HK-2 (cell line): ENCODE data around the gene CDC42EP5.
"Not testable (repeated sequence)": the region's sequence is repeated elsewhere in the genome, so short reads cannot be mapped to it uniquely, and the experiment has no call there.

Experiments used
- DNase-seq: peaks from one replicate; pipeline ENCODE4 v3.0.0-alpha.2; 2018; ENCODE audit not compliant: unreplicated experiment

Gene CDC42EP5

DNA sequence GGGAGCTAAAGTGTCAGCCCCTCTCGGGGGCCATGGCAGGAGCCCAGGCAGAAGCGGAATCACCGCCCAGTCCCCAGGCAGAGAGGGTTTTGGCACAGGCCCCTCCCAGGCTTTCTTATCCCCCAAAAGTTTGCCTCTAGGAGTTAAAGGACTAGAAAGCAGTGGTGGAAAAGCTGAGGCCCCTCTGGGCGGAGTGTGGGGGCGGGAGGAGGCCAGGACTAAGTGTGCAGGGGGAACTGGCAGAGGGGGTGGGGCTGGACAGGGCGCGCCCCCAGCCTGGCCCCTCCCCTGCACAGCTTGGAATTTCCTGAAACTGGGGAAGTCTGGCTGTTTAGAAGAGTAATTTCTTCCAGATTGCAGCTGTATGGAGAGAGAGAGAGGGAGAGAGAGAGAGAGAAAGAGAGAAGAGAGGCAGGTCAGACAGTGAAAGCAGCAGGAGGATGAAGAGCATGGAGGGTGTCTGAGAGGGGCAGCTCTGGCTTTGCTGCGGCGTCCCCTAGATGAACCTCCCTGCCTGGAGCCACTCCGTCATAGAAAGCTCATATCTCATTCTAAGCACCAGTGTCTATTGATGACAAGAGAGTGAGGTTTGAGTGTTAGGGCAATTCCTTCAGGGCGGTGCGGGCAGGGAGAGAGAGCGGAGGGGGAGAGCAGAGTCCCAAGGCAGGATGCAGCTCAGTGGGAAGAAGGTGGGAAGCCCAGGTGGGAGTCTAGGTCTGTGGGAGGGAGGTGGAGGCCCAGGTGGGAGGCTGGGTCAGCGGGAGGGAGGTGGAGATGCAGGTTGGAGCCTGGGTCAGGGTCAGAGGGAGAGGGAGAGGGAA lies at the start of gene CDC42EP5:
CDC42EP5 (minus strand) TSS at position 226 of the 821 bp plus-strand sequence. CDS start 7,749 bp downstream, outside the sequence.
- peak; percentile 59 for DNase-seq

GRCh38 chr19:54521860-54522513 lies 48.9 kb upstream of the CDC42EP5 start:
- DNase-seq = no peak

DNA sequence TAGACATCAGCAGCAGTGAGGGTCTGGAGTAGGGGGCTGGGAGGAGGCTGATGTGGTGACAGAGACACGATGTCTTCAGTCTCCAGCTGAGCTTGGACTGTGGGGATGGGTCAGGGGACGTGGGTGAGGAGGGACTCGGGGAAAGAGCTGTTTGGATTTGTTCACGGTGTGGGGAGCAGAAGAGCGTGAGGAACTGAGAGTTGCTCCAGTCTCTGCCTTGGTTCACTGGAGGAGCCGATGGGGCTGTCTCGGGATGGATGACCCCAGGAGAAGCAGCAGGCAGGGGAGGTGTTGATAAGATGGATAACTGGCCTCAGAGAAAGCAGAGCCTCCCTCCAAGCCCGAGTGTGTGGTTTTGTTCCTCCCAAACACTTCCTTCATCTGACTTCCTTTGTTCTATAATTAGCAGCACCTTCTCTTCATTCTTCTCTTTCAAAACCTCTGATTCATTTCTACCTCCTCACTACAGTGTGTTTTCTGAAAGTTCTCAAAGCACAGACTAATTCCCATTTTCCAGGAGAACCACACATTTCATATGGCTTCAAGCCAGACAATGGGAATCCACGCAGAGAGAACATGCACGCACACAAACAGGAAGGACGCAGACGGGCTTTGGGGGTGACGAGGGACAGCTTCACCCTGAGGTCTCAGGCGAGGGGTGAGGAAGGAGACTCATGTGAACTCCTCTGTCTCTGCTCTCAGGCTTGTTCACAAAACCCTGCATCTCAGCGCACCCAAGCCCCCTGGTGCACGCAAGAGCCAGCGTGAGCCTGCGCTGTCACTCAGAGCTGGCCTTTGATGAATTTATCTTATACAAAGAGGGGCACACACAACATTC lies 48.1 kb upstream of the CDC42EP5 start:
- DNase-seq = no peak

DNA sequence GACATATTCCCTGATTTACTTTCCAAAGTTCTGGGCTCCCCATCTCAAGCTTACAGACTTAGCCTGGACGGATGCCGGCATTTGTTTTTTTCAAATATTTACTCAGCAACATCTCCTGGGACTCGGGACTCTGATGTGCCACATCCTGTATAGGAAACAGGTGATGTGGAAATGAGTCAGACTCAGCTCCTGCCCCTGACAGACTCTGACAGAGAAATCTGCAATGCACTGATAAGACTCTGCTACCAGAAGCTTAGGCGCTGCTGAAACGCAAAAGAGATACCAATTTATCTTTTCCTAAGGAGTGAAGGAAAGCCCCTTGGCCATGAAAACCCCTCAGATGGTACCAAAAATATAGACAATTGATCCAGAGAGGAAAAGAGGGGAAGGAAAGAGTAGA lies 45.7 kb upstream of the CDC42EP5 start:
- DNase-seq = no peak

GRCh38 chr19:54517483-54517882 lies 44.4 kb upstream of the CDC42EP5 start:
- DNase-seq = peak; percentile 79

DNA sequence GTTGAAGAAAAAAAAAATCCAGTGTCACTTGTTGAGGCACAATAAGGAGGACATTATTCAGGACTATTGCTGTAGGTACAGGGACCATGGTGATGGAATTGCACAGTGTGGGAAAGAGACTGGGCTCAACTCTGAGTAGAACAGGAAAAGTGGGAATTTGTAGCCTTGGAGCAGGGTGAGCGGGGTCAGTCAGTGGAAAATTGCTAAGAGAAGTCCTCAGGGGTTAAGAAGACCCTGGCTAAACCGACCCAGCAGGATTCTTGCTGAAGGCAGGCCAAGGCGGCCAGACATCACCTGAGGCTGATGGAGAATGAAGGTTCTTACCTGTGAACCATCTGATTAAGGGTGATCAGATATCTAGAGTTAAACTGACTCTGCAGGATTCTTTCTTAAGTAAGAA lies 42.1 kb upstream of the CDC42EP5 start:
- no peak for DNase-seq

- DNase-seq = not testable (repeated sequence)
Measured at GRCh38 chr19:54509200-54509940, 36.3 kb upstream of the CDC42EP5 start.

GRCh38 chr19:54508487-54508886 lies 35.4 kb upstream of the CDC42EP5 start:
- DNase-seq = not testable (repeated sequence)

DNA sequence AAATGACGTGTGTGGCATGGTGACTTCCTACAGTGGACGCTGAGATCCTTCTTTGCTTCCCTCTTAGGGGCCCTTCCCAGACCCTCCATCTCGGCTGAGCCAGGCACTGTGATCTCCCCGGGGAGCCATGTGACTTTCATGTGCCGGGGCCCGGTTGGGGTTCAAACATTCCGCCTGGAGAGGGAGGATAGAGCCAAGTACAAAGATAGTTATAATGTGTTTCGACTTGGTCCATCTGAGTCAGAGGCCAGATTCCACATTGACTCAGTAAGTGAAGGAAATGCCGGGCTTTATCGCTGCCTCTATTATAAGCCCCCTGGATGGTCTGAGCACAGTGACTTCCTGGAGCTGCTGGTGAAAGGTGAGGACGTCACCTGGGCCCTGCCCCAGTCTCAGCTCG lies 34.7 kb upstream of the CDC42EP5 start:
- DNase-seq = no peak

DNA sequence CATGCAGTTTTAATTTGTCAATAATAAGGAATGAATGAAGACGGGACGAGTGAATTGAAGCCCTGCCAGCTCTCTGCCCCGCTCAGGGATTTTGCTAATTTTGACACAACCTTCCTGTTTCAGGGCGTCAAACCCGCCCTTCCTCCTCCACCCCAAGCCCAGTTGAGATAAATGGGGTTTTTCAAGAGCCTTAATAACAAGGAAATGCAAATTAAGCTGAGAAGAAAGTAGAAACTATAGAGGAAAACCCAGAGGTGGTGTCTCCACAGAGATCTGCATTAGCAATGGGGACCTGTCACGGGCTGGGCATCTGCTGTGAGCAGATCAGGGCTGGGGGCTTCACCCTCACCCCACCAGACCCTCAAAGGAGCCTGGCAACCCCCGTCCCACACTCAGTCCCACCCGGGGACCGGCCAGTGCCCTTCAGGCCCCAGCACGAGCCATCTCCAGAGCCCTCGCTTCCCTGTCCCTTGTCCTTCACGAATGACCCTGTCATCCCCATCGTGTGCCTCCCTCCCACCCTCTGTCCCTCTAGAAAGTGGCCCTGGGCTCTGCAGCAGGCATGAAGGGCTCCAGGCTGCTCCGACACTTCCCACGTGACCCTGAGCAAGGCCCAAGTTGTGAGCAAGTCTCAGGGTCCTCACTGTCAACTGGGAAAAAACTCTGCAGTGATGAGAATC lies 34.1 kb upstream of the CDC42EP5 start:
- not testable (repeated sequence) for DNase-seq

DNA sequence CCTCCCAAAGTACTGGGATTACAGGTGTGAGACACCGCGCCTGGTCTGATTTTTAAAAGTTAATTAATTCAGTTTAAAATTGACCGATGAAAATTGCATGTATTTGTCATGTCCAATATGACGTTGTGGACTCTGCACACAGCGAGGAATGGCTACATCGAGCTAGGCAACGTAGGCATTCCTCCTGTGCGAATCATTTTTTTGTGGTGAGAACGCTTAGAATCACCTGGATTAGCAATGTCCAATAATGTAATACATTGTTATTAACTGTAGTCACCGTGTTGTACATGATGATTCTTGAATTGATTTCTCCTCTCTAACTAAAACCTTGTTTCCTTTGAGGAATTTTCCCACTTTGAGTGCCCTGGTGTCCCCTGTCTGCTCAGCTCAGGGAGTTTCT lies 33.0 kb upstream of the CDC42EP5 start:
- no peak for DNase-seq

DNA sequence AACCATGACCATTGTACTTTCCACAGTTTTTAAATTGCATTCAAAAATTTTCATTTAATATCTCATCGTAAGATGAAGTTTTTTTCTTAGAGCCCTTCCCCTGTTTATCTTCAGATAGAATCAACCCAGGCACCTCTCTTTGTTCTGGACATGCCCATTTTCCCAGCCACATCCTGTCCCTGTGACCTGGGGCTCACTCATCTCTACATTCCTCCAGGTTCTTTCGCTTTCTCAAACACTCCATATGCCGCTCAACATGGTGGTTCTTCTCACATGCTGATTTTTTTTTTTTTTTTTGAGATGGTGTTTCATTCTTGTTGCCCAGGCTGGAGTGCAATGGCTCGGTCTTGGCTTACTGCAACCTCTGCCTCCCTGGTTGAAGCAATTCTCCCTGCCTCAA lies 32.4 kb upstream of the CDC42EP5 start:
- DNase-seq = not testable (repeated sequence)

- no peak for DNase-seq
Measured at GRCh38 chr19:54502518-54503048, 29.5 kb upstream of the CDC42EP5 start, which contains the start of gene LAIR2. TSS of gene LAIR2 (plus strand) at chr19:54502831. CDS start at chr19:54502919, 88 bp downstream.

- not testable (repeated sequence) for DNase-seq
Measured at GRCh38 chr19:54498451-54498772, 25.3 kb upstream of the CDC42EP5 start.

- DNase-seq = not testable (repeated sequence)
Measured at GRCh38 chr19:54497747-54498450, 24.8 kb upstream of the CDC42EP5 start.

DNA sequence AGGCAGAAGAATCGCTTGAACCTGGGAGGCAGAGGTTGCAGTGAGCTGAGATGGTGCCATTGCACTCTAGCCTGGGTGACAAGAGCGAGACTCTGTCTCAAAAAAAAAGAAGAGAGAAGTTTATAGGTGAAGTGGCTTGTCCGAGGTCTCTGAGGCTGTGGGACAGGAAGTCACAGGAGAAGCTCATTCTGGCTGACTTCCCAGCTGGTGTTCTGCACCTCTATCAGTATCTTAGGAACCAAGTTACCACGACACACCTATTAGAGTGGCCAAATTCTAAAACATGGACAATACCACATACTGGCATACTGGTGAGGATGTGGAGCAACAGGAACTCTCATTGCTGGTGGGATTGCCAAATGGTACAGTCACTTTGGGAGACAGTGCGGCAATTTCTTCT lies 22.2 kb upstream of the CDC42EP5 start:
- DNase-seq = not testable (repeated sequence)

DNA sequence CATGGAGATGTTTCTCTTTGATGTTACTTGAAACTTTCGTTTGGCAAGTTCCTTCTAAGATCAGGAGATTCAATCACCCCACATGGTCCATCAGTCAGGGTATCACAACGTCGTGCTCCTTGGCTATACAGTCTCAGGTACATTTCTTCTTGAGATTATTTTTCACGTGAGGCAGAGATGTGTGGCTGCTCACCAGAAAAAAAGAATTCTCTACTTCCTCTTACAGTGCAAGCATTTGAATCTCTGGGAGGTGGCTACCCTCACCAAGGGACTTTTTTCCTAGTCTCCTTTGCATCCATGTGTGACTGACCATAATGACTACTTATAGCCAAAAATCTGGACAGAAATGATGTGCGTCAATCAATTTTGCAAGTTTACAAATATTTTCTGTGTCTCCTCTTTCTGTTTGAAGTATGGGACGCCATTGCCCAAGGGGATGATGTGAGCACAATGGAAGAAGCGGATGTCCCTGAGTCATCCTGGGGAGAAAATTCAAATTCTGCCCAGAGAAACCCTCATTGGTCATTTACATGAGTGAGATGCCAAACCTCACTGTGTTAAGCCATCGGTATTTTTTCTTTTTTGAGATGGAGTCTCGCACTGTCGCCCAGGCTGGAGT lies 21.0 kb upstream of the CDC42EP5 start:
- no peak for DNase-seq

DNA sequence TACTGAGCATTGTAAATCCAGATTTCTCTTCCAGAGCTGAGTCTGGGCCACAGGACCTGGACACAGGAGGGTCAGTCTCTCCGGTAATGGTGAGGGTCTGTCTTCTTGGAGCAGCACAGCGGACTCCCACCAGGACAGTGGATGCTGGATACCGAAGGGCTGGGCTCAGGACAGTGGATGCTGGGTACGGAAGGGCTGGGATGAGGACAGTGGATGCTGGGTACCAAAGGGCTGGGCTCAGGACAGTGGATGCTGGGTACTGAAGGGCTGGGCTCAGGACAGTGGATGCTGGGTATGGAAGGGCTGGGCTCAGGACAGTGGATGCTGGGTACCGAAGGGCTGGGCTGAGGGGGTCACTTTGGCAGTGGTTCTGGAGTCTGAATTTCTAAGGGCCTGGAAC lies 20.0 kb upstream of the CDC42EP5 start:
- DNase-seq = not testable (repeated sequence)

DNA sequence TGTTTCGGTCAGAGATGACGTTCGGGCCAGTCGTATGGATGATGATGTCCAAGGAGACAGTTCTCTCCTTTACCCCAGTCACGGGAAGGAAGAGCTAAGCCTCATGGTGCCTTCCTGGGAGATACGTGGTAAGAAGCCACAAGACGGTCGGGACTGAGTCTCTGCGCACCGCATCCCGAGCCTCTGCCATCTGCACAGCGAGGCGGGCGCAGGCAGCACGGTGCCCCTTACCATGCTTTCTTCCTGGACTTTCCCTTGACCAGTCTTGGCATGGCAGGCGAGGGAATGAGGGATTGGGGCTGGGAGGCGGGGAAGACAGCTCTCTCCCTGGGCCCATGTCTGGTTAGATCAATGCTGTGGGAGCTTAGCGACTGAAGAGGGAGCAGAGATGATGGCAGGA lies 19.5 kb upstream of the CDC42EP5 start:
- no peak for DNase-seq

- no peak for DNase-seq
Measured at GRCh38 chr19:54489766-54490165, 16.7 kb upstream of the CDC42EP5 start.
